ENCODE measurements around the gene FHOD1.
A peak's percentile ranks its signal among the peaks of the same experiment; 100 is the strongest.

The FHOD1 gene

GRCh38 chr16:67278773-67279295 lies 31.6 kb upstream of the FHOD1 start (continued):
- peak; percentile 58; the same call in 1 of the 2 replicates for TF ChIP-seq CTCF (tag by site-specific recombination; IDR thresholded peaks at IDR 0.05)
- no peak for TF ChIP-seq ZNF280C (tag by site-specific recombination; IDR thresholded peaks at IDR 0.05)
- TF ChIP-seq SCRT2 (tag by site-specific recombination; IDR thresholded peaks at IDR 0.05): no peak
- TF ChIP-seq PRDM6 (tag by site-specific recombination; IDR thresholded peaks at IDR 0.05): no peak
- TF ChIP-seq ZSCAN23 (tag by site-specific recombination; IDR thresholded peaks at IDR 0.05): no peak
- TF ChIP-seq ZNF600 (tag by site-specific recombination; IDR thresholded peaks at IDR 0.05): no peak
- TF ChIP-seq ZNF561 (tag by site-specific recombination; IDR thresholded peaks at IDR 0.05; ENCODE audit: borderline replicate concordance): no peak
- TF ChIP-seq ZNF221 (tag by site-specific recombination; IDR thresholded peaks at IDR 0.05; ENCODE audit: borderline replicate concordance): no peak
- TF ChIP-seq ZNF169 (tag by site-specific recombination; IDR thresholded peaks at IDR 0.05): no peak
- TF ChIP-seq ZNF274 (IDR thresholded peaks at IDR 0.05; ENCODE audit: low read length): no peak
- TF ChIP-seq ZNF274 (tag by site-specific recombination; IDR thresholded peaks at IDR 0.05; ENCODE audit: borderline replicate concordance): no peak
- TF ChIP-seq ZNF132 (tag by site-specific recombination; IDR thresholded peaks at IDR 0.05; ENCODE audit: borderline replicate concordance): no peak
- TF ChIP-seq ZNF843 (tag by site-specific recombination; IDR thresholded peaks at IDR 0.05): no peak
- no peak for TF ChIP-seq ZNF324 (tag by site-specific recombination; IDR thresholded peaks at IDR 0.05)
- TF ChIP-seq ZXDB (tag by site-specific recombination; IDR thresholded peaks at IDR 0.05): peak; percentile 91
- no peak for TF ChIP-seq ZBTB44 (tag by site-specific recombination; IDR thresholded peaks at IDR 0.05)
- no peak for TF ChIP-seq ZNF2 (tag by site-specific recombination; IDR thresholded peaks at IDR 0.05)
- peak; percentile 52 for TF ChIP-seq ZBTB11 (tag by site-specific recombination; conservative IDR thresholded peaks at IDR 0.05; ENCODE audit: low read depth)
- no peak for TF ChIP-seq ZNF133 (tag by site-specific recombination; IDR thresholded peaks at IDR 0.05)
- TF ChIP-seq ZNF610 (tag by site-specific recombination; IDR thresholded peaks at IDR 0.05; ENCODE audit: borderline replicate concordance): no peak
- no peak for TF ChIP-seq ZNF518A (tag by site-specific recombination; conservative IDR thresholded peaks at IDR 0.05; ENCODE audit: low read depth)
- no peak for TF ChIP-seq TRIM28 (IDR thresholded peaks at IDR 0.05; ENCODE audit: borderline replicate concordance, low read length)
- no peak for TF ChIP-seq ZNF580 (tag by site-specific recombination; IDR thresholded peaks at IDR 0.05)

All from HEK293 (cell line).